ENCODE results near the gene CASS4.

DNA sequence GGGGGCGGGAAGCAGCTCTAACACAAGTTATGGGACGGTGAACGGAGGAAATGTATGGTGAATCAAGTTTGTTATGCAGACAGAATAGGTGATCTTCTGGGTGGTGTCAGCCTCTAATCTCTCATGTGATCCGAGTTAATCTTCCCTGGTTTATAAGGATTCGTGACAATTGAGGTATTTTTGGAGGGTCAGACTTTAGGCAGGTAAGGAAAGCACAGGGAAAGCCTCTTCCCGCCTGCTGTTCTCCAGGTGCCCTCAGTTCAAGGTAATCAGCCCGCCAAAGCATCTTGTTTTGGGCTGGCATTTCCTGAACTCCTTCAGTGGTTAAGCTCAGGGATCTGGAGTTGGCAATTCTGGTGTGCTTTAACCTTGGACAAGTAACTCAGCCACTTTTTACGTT, 18.4 kb upstream of the CASS4 start:
- TF ChIP-seq ELF2 (CRISPR knock-in tag; IDR thresholded peaks at IDR 0.05) = no peak
- no peak for TF ChIP-seq POLR2A (conservative IDR thresholded peaks at IDR 0.05)
- TF ChIP-seq, protein P1, sequence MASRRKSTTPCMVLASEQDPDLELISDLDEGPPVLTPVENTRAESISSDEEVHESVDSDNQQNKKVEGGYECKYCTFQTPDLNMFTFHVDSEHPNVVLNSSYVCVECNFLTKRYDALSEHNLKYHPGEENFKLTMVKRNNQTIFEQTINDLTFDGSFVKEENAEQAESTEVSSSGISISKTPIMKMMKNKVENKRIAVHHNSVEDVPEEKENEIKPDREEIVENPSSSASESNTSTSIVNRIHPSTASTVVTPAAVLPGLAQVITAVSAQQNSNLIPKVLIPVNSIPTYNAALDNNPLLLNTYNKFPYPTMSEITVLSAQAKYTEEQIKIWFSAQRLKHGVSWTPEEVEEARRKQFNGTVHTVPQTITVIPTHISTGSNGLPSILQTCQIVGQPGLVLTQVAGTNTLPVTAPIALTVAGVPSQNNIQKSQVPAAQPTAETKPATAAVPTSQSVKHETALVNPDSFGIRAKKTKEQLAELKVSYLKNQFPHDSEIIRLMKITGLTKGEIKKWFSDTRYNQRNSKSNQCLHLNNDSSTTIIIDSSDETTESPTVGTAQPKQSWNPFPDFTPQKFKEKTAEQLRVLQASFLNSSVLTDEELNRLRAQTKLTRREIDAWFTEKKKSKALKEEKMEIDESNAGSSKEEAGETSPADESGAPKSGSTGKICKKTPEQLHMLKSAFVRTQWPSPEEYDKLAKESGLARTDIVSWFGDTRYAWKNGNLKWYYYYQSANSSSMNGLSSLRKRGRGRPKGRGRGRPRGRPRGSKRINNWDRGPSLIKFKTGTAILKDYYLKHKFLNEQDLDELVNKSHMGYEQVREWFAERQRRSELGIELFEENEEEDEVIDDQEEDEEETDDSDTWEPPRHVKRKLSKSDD (conservative IDR thresholded peaks at IDR 0.05; ENCODE audit: low read length) = no peak
- no peak for TF ChIP-seq USF2 (CRISPR knock-in tag; IDR thresholded peaks at IDR 0.05)
- TF ChIP-seq YY1 (IDR thresholded peaks at IDR 0.05; ENCODE audit: borderline replicate concordance in 1 of 3, control insufficient read depth in 1 of 3, extremely low read depth in 1 of 3, insufficient read depth in 3 of 3, insufficient read length in 1 of 3, insufficient replicate concordance in 2 of 3, low read depth in 1 of 3, low read length in 2 of 3) = no peak
- TF ChIP-seq ZKSCAN1 (IDR thresholded peaks at IDR 0.05; ENCODE audit: low read depth, low read length) = no peak
- TF ChIP-seq EZH2 (IDR thresholded peaks at IDR 0.05; ENCODE audit: borderline replicate concordance, low read depth, low read length) = no peak
- no peak for TF ChIP-seq CEBPZ (IDR thresholded peaks at IDR 0.05; ENCODE audit: borderline replicate concordance, low read depth, low read length)
- TF ChIP-seq ZNF12 (CRISPR knock-in tag; IDR thresholded peaks at IDR 0.05) = no peak
- TF ChIP-seq, protein P2, sequence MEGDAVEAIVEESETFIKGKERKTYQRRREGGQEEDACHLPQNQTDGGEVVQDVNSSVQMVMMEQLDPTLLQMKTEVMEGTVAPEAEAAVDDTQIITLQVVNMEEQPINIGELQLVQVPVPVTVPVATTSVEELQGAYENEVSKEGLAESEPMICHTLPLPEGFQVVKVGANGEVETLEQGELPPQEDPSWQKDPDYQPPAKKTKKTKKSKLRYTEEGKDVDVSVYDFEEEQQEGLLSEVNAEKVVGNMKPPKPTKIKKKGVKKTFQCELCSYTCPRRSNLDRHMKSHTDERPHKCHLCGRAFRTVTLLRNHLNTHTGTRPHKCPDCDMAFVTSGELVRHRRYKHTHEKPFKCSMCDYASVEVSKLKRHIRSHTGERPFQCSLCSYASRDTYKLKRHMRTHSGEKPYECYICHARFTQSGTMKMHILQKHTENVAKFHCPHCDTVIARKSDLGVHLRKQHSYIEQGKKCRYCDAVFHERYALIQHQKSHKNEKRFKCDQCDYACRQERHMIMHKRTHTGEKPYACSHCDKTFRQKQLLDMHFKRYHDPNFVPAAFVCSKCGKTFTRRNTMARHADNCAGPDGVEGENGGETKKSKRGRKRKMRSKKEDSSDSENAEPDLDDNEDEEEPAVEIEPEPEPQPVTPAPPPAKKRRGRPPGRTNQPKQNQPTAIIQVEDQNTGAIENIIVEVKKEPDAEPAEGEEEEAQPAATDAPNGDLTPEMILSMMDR (IDR thresholded peaks at IDR 0.05 in 2 of 3, conservative IDR thresholded peaks at IDR 0.05 in 1 of 3; ENCODE audit: insufficient read depth in 2 of 3, low read depth in 1 of 3, low read length in 3 of 3) = no peak
- no peak for TF ChIP-seq RCOR1 (IDR thresholded peaks at IDR 0.05; ENCODE audit: borderline replicate concordance in 1 of 2, low read depth in 2 of 2, low read length in 2 of 2)
- no peak for TF ChIP-seq FOXK2 (conservative IDR thresholded peaks at IDR 0.05 in 1 of 2, IDR thresholded peaks at IDR 0.05 in 1 of 2; ENCODE audit: low read depth in 2 of 2)
